GM10266 (cell line): ENCODE data around the gene RBM41.
"Not testable (repeated sequence)": the region's sequence is repeated elsewhere in the genome, so short reads cannot be mapped to it uniquely, and the experiment has no call there.

ENCODE experiments used
- DNase-seq: peaks from one replicate; pipeline ENCODE4 v3.0.0; 2012; ENCODE audit errors: extremely low spot score
- TF ChIP-seq, protein P1 (sequence below): IDR thresholded peaks from 2 replicates; pipeline ENCODE4 v1.5.1; 2012; ENCODE audit warnings: mild to moderate bottlenecking, low read depth; ENCODE audit not compliant: control insufficient read depth, insufficient read depth; ENCODE audit errors: missing control alignments

The RBM41 gene

DNA sequence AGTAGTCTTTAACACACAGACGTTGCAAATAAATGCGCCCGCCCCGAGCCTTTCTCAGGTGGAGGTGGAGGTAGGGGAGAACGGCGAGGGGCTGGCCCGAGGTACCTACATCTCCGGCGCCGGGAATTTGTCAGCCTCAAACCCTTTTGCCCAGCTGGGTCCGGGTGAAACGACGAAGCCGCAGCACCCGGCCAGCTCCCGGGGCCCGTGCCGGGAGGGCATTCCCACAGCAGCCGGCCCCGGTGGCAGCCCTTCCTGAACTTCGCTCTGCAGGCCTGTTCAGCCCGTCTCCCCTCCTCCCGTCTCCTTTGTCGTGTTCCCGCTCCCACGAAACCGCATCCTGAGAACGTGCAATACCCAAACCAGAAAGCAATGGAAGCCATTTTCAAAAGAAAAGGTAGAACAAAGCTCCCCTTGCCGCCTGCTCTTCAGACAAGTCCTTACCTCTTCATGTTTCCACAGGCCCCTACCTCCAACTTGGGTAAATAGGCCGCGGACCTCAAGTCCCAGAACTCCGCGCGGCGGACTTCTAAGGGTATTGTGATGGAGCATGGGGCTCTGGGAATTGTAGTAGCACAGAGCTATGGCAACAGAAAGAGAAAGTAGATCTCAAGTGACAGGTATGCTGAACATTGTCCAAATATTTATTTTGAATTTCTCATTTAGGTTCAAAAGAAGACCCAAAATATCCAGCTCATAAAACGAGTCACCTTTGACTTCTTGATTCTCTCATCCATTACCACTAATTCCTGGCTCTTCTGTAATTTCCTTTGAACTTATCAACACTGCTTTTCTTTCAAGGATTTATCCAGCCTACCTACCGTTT is at the start of gene RBM41:
Gene RBM41, minus strand, starts transcription at position 501 of the 826 bp plus-strand sequence. Its CDS starts 49 bp downstream, at position 452.
- TF ChIP-seq, protein P1, sequence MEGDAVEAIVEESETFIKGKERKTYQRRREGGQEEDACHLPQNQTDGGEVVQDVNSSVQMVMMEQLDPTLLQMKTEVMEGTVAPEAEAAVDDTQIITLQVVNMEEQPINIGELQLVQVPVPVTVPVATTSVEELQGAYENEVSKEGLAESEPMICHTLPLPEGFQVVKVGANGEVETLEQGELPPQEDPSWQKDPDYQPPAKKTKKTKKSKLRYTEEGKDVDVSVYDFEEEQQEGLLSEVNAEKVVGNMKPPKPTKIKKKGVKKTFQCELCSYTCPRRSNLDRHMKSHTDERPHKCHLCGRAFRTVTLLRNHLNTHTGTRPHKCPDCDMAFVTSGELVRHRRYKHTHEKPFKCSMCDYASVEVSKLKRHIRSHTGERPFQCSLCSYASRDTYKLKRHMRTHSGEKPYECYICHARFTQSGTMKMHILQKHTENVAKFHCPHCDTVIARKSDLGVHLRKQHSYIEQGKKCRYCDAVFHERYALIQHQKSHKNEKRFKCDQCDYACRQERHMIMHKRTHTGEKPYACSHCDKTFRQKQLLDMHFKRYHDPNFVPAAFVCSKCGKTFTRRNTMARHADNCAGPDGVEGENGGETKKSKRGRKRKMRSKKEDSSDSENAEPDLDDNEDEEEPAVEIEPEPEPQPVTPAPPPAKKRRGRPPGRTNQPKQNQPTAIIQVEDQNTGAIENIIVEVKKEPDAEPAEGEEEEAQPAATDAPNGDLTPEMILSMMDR = no peak
- peak; percentile 50 for DNase-seq

DNA sequence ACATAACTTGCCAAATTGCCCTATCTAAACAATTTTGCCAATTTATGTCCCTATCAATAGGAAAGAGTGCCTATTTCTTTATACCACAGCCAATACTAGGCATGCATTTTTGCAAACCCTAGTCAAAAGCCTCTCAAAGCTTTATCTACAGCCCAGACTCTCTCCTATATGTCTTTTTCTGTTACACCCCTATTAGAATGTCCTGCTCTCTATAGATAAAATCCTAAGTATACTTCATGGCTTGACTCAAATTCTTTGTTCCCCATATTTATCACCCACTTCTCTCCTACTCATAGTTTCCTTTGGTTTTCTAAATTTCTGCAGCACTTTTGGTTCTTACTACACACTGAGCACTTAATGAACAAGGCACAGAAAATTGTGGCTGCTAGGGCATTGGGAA is 49.6 kb upstream of the RBM41 start:
- DNase-seq = no peak
- TF ChIP-seq, protein P1 = no peak

DNA sequence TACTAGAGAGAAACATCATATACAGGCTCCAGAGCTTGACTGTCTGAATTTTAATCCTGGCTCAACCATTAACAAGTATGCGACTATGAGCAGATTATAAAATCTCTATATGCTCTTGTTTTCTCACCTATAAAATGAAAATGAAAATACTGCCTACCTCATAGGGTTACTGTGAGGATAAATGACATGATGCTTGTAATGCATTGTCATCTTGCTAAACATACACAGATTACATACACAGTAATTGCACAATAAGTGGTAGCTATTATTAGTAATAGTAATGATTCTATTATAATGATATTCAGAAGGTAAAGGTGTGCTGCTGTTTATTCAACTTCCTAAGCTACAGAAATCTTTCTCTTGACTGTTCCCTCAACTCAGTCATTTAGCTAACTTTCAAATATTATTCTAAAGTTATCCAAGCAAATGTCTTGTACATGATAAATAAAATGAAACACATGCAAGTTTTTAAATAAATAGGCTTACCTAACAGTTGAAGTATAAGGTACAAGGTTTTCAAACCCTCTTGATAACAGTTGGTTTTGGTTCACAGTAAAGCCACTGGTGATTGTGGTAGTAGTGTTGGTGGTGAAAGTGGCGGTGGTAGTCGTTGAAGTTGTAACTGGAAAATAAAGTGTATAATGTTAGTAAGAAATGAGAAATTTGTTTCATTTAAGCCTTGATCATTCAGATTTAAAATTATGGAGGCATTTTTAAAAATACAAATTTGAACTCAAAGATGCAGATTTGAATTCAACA is 48.7 kb upstream of the RBM41 start:
- DNase-seq = no peak
- TF ChIP-seq, protein P1 = no peak

DNA sequence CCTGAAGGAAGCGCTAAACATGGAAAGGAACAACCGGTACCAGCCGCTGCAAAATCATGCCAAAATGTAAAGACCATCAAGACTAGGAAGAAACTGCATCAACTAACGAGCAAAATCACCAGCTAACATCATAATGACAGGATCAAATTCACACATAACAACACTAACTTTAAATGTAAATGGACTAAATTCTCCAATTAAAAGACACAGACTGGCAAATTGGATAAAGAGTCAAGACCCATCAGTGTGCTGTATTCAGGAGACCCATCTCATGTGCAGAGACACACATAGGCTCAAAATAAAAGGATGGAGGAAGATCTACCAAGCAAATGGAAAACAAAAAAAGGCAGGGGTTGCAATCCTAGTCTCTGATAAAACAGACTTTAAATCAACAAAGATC is 39.0 kb upstream of the RBM41 start:
- DNase-seq = not testable (repeated sequence)

DNA sequence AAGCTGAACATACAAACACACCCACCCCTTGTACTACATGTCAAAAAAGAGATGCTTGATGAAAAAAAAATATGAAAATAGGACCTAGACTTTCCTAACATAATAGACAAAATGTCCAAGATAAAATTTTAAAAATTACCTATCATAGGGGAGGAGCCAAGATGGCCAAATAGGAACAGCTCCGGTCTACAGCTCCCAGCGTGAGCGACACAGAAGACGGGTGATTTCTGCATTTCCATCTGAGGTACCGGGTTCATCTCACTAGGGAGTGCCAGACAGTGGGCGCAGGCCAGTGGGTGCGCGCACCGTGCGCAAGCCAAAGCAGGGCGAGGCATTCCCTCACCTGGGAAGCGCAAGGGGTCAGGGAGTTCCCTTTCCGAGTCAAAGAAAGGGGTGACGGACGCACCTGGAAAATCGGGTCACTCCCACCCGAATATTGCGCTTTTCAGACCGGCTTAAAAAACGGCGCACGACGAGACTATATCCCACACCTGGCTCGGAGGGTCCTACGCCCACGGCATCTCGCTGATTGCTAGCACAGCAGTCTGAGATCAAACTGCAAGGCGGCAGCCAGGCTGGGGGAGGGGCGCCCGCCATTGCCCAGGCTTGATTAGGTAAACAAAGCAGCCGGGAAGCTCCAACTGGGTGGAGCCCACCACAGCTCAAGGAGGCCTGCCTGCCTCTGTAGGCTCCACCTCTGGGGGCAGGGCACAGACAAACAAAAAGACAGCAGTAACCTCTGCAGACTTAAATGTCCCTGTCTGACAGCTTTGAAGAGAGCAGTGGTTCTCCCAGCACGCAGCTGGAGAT is 37.2 kb upstream of the RBM41 start:
- not testable (repeated sequence) for DNase-seq

DNA sequence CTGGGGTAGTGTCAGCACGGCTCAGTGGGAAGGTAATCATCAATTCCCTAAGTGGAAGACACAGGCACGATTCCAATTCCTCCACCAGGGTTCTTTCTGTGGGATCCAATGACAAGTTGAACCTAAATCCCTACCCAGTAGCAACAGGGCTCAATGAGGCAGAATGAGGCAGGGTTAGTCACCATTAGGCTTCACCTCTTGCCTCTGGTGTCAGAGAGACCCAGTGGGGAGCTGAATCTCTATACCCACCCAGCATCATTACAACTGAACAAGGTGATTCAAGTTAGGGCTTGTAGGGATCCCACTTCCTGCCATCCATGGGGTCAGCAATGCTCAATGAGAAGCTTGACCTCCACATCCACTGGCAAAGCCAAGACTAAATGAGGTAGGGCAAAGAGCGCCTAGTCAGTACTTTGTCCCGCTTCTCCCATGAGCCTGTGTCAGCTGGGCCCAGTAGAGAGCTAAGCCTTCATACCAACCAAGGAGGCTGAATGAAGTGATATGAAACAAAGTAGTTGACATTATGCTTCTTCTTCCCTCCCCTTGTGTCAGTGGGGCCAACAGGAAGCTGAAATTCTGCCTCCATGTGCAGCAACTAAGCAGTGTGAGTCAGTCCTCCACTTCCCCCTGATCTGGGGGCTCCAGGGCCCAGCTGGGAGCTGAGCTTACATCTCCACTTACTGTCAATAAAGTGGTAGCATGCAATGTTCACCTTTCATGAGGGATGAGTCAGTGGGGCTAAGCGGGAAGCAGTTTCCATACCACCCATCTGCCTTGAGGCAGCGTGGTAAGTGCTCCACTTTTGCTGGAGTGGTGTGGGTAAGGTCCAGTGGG is 36.4 kb upstream of the RBM41 start:
- DNase-seq = no peak

DNA sequence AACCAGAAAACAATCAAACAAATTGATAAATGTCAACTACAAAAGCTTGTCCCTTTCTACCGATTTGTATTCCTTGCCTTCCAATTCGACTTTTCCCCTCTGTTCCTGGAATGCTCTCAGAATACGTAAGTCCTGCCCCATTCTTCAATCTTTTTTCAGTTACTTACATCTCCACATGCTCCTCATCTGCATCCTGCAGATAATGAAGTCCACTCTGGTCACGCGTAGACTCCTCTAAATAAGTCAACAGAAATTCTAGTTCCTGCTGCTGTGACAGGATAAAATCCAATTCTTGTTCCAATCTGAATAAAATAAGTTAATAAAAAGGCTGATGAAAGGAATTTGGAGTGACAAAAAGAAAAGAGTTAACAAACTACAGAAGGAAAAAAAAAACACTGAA is 34.4 kb upstream of the RBM41 start:
- TF ChIP-seq, protein P1 = no peak
- no peak for DNase-seq

More for the DNA sequence above, 36.4 kb upstream of the RBM41 start:
- TF ChIP-seq, protein P1 = no peak
